GM21423 (cell line): Measurements from ENCODE around the gene EIF3I.
A peak's percentile ranks its signal among the peaks of the same experiment; 100 is the strongest.

Experiments used
- ATAC-seq: cut with Tn5 transposase; IDR thresholded peaks from one replicate; pipeline ENCODE4 v1.9.1; 2021; ENCODE audit warnings: mild to moderate bottlenecking, moderate library complexity; ENCODE audit not compliant: unreplicated experiment

Gene EIF3I

GRCh38 chr1:32263744-32264143 is 41.5 kb downstream of the EIF3I start:
- ATAC-seq: peak; percentile 44

GRCh38 chr1:32265846-32266245 is 43.6 kb downstream of the EIF3I start:
- no peak for ATAC-seq

- no peak for ATAC-seq
Observed at GRCh38 chr1:32266921-32267591, 44.8 kb downstream of the EIF3I start.

- ATAC-seq: no peak
Observed at GRCh38 chr1:32269744-32270143, 47.5 kb downstream of the EIF3I start.

- ATAC-seq: no peak
Observed at GRCh38 chr1:32272557-32273390, 50.6 kb downstream of the EIF3I start.

- no peak for ATAC-seq
Observed at GRCh38 chr1:32273391-32274208, 51.4 kb downstream of the EIF3I start.

GRCh38 chr1:32274646-32275340 is 52.6 kb downstream of the EIF3I start:
- ATAC-seq: no peak

GRCh38 chr1:32275424-32275823 is 53.2 kb downstream of the EIF3I start:
- no peak for ATAC-seq

GRCh38 chr1:32276032-32276782 is 54.0 kb downstream of the EIF3I start:
- ATAC-seq: no peak
